HFF-Myc (cell line): ENCODE results near the gene HECTD2.
A peak's percentile ranks its signal among the peaks of the same experiment; 100 is the strongest.

Experiments
- DNase-seq: peaks from one replicate; pipeline ENCODE4 v3.0.0-alpha.2; 2011; ENCODE audit warnings: low read depth; ENCODE audit errors: extremely low read depth
- H3K4me3 ChIP-seq: replicated peaks from 2 replicates; pipeline ENCODE4 v1.5.1; 2011; ENCODE audit warnings: low read depth, mild to moderate bottlenecking, control low read depth, low read length
- TF ChIP-seq, protein P1 (sequence below): IDR thresholded peaks from 2 replicates; pipeline ENCODE4 v1.5.1; 2012; ENCODE audit warnings: mild to moderate bottlenecking, low read depth, low read length, control low read depth; ENCODE audit errors: missing control alignments

Gene HECTD2

DNA sequence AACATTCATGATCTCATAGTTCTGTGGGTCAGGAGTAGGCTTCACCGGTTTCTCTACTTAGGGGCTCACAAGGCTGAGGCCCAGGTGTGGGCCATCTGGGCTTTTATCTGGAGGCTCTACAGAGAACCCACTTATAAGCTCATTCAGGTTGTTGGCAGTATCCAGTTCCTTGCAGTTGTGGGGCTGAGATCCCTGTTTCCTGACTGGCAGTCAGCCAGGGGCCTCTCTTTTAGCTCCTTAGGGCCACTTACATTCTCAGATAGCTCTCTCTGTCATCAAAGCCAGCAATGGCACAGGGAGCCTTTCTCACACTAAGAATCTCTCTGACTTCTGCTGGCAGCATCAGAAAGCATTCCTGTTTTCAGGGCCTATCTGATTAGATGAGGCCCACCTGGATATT, 18.2 kb upstream of the HECTD2 start:
- TF ChIP-seq, protein P1, sequence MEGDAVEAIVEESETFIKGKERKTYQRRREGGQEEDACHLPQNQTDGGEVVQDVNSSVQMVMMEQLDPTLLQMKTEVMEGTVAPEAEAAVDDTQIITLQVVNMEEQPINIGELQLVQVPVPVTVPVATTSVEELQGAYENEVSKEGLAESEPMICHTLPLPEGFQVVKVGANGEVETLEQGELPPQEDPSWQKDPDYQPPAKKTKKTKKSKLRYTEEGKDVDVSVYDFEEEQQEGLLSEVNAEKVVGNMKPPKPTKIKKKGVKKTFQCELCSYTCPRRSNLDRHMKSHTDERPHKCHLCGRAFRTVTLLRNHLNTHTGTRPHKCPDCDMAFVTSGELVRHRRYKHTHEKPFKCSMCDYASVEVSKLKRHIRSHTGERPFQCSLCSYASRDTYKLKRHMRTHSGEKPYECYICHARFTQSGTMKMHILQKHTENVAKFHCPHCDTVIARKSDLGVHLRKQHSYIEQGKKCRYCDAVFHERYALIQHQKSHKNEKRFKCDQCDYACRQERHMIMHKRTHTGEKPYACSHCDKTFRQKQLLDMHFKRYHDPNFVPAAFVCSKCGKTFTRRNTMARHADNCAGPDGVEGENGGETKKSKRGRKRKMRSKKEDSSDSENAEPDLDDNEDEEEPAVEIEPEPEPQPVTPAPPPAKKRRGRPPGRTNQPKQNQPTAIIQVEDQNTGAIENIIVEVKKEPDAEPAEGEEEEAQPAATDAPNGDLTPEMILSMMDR: no peak
- H3K4me3 ChIP-seq: no peak overlapping the region
- no peak for DNase-seq

DNA sequence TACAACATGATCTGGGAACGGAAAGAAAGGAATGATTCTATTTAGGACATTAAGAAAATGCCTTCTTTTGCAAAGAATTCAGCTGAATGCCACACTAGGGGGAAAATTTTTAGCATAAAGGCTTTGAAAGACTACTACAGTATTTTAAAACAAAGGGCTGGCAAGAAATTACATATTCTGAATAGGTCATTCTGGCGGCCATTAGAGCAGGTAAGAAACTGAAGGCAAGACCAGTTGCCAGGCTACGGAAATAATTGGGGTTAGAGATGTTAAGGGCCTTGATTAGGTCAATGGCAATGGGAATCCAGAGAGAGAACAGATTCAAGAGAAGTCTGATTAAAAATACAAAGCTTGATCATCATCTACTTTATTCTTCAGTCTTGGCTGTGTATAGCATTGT, 3.8 kb upstream of the HECTD2 start:
- TF ChIP-seq, protein P1: no peak
- DNase-seq: no peak
- H3K4me3 ChIP-seq: no peak overlapping the region

- no peak for DNase-seq
- H3K4me3 ChIP-seq: peak overlapping the region; percentile 62
- TF ChIP-seq, protein P1: peak; percentile 13
Measured at GRCh38 chr10:91409069-91409868, 875 bp upstream of the HECTD2 start.

GRCh38 chr10:91410638-91411371, 661 bp downstream of the HECTD2 start:
- DNase-seq: no peak
- H3K4me3 ChIP-seq: peak overlapping the region; percentile 62
- TF ChIP-seq, protein P1: no peak

DNA sequence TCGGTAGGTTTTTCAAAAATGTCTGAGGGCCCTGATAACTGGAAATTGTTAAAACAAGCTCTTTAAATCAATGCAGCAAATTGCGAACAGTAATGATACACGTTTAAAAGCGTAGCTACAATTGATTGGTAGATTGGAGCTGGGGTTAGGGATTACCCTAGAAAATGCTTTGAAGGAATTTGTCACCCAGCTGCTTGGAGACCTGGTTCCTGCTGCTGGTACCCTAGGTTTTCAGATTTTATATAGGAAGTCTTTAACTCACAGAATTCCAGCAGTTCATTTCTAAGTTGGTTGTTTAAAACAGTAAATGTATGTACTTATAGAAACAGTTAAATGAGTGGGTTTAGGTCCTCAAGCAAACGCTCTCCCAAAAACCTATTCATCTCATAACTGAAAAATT, 1.5 kb downstream of the HECTD2 start:
- no peak for DNase-seq
- TF ChIP-seq, protein P1: no peak
- H3K4me3 ChIP-seq: peak overlapping the region; percentile 62; the same call in 1 of the 2 replicates

- TF ChIP-seq, protein P1: no peak
- no peak for DNase-seq
- no peak overlapping the region for H3K4me3 ChIP-seq
Measured at GRCh38 chr10:91412354-91413087, 2.4 kb downstream of the HECTD2 start.
